Activated CD4-positive, alpha-beta T cell treated with anti-CD3 and anti-CD28 coated beads for 4 hours (primary cell): ENCODE measurements around the gene PLXNA2.

ENCODE experiments used
- DNase-seq, 2 donors: peaks; one replicate each; pipeline ENCODE4 v3.0.0-alpha.2; 2020

The PLXNA2 gene

DNA sequence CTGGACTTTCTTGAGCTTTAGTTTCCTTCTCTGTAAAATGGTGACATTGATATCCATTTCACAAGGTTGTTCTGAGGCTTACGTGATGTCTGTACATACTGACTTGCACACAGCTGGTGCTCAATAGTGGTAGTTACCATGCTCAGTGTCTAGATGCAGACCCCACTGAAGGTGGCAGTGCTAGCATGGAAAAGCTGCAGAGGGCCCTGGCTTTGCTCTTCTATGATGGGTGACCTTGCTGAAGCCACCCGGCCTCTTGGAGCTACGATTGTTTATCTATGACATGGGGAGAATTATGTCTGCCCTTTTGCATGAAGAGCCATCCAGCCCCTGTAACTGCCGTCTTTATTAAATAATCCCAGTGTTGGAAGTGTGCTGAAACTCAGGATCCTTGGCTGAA, 131.8 kb downstream of the PLXNA2 start:
- no peak for DNase-seq

DNA sequence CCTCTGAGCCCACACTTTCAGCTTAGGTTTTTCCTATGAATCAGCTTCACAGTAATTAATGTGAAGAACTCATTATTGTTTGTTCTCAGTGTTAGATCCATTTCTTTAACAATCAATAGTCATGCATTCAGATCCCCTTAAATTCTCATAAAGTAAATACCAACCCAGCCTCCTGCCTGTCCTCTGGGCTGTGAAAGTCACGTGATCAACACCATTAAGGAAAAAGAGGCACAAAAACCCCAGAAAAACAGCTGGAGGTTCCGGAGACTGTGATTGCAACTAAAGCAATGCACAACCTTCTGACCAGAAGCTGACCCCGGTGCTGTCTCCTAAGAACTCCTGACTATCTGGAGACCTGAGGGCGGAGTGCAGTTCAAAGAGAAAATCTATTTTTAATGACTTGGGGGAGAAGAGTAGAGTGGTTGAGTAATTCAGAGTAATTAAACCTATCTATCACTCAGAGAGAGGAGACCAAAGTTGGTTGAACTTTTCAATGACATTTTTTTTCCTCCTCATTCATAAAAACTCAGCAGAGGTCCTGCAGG, 132.5 kb downstream of the PLXNA2 start:
- DNase-seq, result no peak

DNA sequence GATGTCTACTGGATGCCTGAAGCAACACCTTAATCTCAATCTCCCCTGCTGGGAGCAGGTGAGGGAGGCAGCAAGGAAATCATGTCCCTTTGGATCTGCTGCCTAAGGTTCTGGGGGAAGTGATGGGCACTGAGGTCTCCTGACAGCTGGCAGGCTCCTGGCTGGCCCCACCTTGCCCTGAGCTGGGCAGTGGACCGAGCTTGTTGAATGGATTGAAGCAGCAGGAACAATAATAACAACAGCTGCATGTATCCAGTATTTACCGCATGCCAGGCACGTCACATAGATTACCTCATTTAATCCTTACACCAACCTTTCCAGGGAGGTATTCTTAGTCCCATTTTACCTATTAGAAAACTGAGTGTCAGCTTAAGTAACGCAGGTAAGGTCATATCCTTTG, 133.9 kb downstream of the PLXNA2 start:
- no peak for DNase-seq

DNA sequence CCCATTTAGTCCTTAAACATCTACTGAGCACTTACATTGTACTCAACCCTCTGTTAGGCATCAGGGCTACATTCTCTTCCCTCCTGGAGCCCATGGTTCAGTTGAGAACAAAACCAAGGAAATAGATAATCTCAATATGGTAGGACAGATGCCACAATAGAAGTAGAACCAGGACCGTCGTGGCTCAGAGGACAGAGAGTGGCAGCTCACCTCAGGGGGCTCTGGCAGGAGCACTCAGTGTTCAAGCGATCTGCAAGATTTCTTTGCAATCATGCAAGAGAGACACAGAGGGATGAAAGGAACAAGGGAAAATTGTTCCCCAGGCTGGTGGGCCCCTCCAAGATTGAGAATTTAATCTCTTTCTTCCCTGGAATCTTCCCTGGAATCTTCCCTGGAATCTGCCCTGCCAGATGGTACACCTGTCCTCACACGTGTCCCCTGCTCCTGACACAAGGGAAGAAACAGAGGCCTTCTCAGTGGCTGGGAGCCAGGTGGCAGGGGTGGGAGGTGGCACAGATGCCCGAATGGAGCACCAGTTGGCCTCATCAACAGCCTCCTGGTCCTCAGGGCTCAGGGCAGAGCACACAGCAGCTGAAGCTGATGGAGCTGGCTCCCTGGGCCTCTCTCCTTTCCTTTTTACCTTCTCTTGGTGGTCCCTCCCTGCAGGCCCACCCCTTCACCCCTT, 135.4 kb downstream of the PLXNA2 start:
- DNase-seq, result no peak

GRCh38 chr1:208108213-208108608, 136.0 kb downstream of the PLXNA2 start:
- DNase-seq, result no peak

- no peak for DNase-seq
These were observed 136.6 kb downstream of the PLXNA2 start for GRCh38 chr1:208107425-208108212.

GRCh38 chr1:208106218-208106617, 138.0 kb downstream of the PLXNA2 start:
- no peak for DNase-seq

DNA sequence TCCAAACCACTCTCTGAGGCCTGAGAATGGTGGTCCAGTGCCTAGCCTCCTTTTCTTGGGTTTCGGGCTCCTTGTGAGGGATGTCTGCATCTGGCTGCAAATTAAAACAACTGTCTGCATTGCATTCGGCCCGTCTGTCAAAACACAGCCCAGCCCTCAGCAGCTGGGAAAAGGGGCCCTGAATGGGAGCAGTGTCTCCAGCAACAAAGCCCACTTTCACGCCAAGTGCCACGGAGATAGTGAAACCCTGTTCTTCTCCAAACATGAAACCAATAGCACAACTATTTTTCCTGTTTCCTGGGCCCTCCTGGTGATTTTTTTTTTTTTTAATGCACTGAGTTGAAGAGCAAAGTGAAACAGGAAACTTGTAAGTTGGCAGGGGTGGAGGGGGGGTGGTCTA, 138.4 kb downstream of the PLXNA2 start:
- DNase-seq, result no peak

- DNase-seq, result no peak
These were observed 140.3 kb downstream of the PLXNA2 start for GRCh38 chr1:208103597-208104513.

- DNase-seq, result no peak
These were observed 142.3 kb downstream of the PLXNA2 start for GRCh38 chr1:208101661-208102431.

GRCh38 chr1:208100906-208101305, 143.3 kb downstream of the PLXNA2 start:
- no peak for DNase-seq

DNA sequence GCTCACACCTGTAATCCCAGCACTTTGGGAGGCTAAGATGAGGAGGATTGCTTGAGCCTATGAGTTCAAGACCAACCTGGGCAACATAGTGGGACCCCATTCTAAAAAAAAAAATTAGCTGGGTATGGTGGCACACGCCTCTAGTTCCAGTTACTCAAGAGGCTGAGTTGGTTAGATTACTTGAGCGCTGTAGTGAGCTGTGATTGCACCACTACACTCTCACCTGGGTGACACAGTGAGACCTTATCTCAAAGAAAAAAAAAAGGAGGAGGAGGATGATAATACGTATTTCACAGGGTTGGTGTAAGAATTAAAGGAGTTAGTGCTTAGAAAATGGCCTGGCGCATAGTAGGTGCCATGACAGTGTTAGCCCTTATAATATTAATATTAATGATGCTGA, 144.1 kb downstream of the PLXNA2 start:
- DNase-seq, result no peak

DNA sequence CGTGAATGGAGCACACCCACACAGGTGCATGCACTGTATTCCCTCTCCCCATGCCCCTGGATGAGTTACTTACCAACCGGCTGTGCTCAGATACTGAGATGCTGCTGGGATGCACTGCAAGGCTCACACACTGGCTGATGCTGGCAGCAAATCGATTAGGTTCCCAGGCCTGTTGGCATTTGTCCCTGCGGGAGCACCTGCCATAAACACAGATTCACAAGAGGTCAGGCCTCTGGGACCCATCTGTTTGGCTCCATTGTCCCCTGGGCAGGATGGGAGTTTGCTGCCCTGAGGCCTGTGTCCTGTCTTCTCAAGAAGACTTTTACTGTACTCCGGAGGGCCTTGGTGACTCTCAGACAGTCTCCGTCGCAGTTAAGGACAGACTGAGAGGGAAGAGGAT, 145.4 kb downstream of the PLXNA2 start:
- DNase-seq, result no peak

DNA sequence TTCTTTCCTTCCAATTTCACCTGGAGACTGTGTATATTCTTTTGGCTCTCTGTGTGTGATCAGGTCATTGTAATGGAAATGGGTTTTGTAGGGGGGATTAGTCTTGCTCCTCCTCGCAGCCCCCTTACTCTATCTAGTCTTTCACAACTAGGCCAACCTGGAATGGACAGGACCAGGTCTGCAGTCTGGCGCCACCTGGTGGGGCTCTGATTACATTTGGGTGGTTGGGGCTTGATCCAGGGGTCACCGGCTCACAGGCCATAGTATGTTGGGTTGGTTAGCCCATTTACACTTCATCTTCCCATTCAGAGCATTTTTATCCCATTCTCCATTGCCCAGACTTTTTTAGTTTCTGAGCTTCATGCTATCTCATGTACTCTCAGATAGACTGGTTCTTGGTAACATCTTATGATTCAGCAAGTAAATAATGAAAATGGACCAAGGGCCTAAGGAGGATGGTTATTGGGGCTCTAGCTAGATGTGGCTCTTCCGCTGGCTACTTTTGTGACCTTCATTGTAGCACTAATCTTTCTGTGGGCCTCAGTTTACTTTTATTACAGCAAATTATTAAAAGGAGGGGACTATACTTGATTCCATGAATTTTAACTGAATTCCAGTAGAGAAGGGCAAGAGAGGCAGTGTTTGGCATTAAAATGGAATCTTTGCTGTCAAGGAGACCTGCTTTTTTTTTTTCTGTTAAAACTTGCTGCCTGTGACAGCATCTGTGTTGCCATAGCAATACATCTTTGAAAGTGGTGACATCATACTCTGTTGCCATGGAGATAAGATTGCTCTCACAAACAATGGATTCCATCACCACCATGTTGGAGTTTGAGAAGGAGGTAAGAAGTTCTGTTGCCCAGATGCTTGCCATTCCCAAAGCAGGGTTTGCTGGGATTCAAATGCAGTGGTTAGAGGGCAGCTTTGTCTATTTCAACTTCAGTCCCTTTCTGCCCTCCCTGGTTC, 150.1 kb downstream of the PLXNA2 start:
- DNase-seq, result peak; percentile 46 to 51

GRCh38 chr1:208093046-208093445, 151.1 kb downstream of the PLXNA2 start:
- no peak for DNase-seq

DNA sequence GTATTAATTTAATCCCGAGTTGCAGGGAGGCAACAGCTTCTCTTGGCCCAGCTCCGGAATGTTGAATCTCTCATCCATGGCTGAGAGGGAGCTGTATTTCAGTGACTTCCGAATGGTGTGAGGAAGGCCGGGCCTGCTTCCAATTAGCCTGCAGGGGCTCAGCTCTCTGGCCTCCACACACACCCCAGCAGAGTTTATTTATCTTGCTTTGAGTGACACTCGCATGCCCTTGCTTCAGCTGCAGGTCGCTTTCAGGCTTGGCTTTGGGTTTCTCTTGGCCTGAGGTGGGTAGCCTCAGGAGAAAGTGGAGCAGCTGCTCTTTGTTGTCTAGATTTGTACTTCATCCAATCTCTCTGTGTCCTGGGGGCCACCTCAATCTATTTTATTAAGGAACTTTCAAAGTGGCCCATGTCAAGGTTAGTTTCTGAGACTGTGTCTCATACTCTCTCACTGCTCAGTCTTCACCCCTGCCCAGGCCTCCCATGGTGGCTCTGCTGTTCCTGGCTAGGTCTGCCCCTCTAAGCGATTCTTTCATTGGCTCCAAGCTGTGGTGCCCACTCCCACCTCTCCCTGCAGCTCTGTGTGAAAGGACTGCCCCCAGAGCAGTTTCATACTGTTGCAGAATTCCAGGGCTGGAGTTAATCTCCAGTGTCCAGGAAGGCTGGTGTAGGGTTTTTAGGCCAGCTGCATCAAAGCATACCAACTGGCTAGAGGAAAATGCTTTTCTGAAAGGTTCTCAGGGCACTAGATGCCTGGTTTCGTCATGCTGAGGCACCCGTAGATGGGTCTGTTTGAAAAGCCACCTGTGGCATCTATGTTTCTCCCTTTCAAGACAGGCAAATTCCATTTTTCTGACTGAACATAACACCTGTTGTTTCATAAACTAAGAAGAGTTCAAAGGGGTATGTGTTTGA, 153.5 kb downstream of the PLXNA2 start:
- DNase-seq, result no peak

DNA sequence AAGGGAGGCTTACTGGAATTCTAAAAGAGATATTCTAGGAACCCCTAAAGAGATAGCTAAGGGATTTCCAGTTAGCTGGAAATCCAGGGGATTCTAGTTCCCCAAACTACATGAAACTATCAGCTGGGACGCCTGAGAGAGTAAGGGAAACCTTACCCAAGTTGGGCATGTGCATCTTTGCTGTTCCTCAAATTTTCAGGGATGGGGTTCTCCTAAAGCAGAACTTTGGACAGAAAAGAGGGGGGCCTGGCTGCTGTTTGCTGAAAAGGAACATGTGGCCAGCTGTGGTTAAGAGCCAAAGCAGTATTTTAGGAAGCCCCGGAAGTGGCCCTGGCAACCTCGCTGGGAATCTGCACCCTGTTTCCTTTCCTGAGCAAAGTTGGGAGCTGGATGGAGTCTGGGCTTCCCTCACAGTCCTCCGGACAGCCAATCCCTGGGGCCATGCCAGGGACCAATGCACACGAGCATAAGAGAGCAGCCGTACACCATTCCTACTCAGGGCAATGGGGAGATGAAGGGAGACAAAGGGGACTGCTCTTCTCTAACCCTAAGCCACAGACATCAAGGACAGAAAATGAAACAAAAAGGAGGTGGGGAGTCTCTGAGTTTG, 154.3 kb downstream of the PLXNA2 start:
- no peak for DNase-seq

DNA sequence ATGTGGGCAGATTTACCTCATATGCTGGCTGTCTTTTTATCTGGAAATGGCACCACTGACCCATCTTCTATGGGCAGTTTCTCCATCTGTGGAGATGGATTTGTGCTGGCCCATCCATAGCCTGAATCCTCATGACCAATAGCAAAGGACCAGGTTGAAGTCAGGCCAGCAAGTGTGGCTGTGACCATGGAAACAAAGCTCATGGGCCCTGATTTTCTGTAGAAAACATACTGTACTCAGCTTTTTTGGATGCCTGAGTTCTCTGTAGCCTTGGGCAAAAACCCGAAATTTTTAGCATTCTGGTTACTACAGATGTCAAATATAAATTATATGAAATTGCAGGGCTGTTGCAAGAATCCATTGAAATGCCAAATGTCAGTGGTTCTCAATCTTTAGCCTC, 155.0 kb downstream of the PLXNA2 start:
- DNase-seq, result no peak

- DNase-seq, result no peak
These were observed 155.9 kb downstream of the PLXNA2 start for GRCh38 chr1:208088319-208088718.
